Germinal center (tissue), 1 donor: ENCODE data around the gene TSPAN14.
A peak's percentile ranks its signal among the peaks of the same experiment; 100 is the strongest.
"Not testable (repeated sequence)": the region's sequence is repeated elsewhere in the genome, so short reads cannot be mapped to it uniquely, and the experiment has no call there.

Experiments used
- DNase-seq: peaks from one replicate; pipeline ENCODE4 v3.0.0; 2012; ENCODE audit warnings: mixed read lengths, low spot score

The TSPAN14 gene

GRCh38 chr10:80524190-80524909, 70.2 kb downstream of the TSPAN14 start:
- no peak for DNase-seq

- no peak for DNase-seq
Observed at GRCh38 chr10:80526218-80526617, 72.1 kb downstream of the TSPAN14 start.

GRCh38 chr10:80526742-80527141, 72.6 kb downstream of the TSPAN14 start:
- DNase-seq = no peak

- DNase-seq = no peak
Observed at GRCh38 chr10:80528185-80528700, 74.1 kb downstream of the TSPAN14 start.

- no peak for DNase-seq
Observed at GRCh38 chr10:80528901-80529300, 74.8 kb downstream of the TSPAN14 start.

GRCh38 chr10:80529604-80530003, 75.5 kb downstream of the TSPAN14 start:
- no peak for DNase-seq

GRCh38 chr10:80530251-80530650, 76.1 kb downstream of the TSPAN14 start:
- DNase-seq = no peak

- no peak for DNase-seq
Observed at GRCh38 chr10:80530816-80531215, 76.7 kb downstream of the TSPAN14 start.

GRCh38 chr10:80532571-80532970, 78.5 kb downstream of the TSPAN14 start:
- no peak for DNase-seq

- not testable (repeated sequence) for DNase-seq
Observed at GRCh38 chr10:80534059-80534458, 79.9 kb downstream of the TSPAN14 start.

- not testable (repeated sequence) for DNase-seq
Observed at GRCh38 chr10:80534646-80535045, 80.5 kb downstream of the TSPAN14 start.

- DNase-seq = peak; percentile 87
Observed at GRCh38 chr10:80535671-80536360, 81.7 kb downstream of the TSPAN14 start.

GRCh38 chr10:80536361-80536835, 82.3 kb downstream of the TSPAN14 start:
- DNase-seq = no peak

- DNase-seq = no peak
Observed at GRCh38 chr10:80537086-80537735, 83.1 kb downstream of the TSPAN14 start.

- no peak for DNase-seq
Observed at GRCh38 chr10:80537736-80538480, 83.8 kb downstream of the TSPAN14 start, which contains the start of gene SH2D4B. Gene SH2D4B, plus strand, starts transcription at chr10:80537902. Its CDS starts 430 bp downstream, at chr10:80538332.

- no peak for DNase-seq
Observed at GRCh38 chr10:80538481-80539185, 84.5 kb downstream of the TSPAN14 start.

GRCh38 chr10:80539421-80540031, 85.4 kb downstream of the TSPAN14 start:
- peak; percentile 48 for DNase-seq

- DNase-seq = no peak
Observed at GRCh38 chr10:80540136-80540535, 86.0 kb downstream of the TSPAN14 start.

GRCh38 chr10:80540618-80540980, 86.5 kb downstream of the TSPAN14 start:
- no peak for DNase-seq

- no peak for DNase-seq
Observed at GRCh38 chr10:80540981-80541750, 87.1 kb downstream of the TSPAN14 start.
